B cell (primary cell): ENCODE results near the gene G6PD.
"Not testable (repeated sequence)": the region's sequence is repeated elsewhere in the genome, so short reads cannot be mapped to it uniquely, and the experiment has no call there.

Source experiments
- CTCF ChIP-seq: fragments of 200-600 bp; IDR thresholded peaks from one replicate; pipeline ENCODE4 v1.8.0; 2022; ENCODE audit warnings: antibody characterized with exemption, mild to moderate bottlenecking
- EZH2 ChIP-seq: IDR thresholded peaks from 2 replicates; pipeline ENCODE4 v1.6.1; 2012; ENCODE audit warnings: borderline replicate concordance, low read depth, mild to moderate bottlenecking, moderate library complexity, low read length; ENCODE audit not compliant: insufficient read depth, poor library complexity, severe bottlenecking

- not testable (repeated sequence) for TF ChIP-seq EZH2, CTCF
These were observed 15.6 kb upstream of the G6PD start for GRCh38 chrX:154562295-154562694.
